HG02970 (cell line): ENCODE measurements around the gene APOBEC3B.
"Not testable (repeated sequence)": the region's sequence is repeated elsewhere in the genome, so short reads cannot be mapped to it uniquely, and the experiment has no call there.

ENCODE experiments used
- ATAC-seq: cut with Tn5 transposase; IDR thresholded peaks from one replicate; pipeline ENCODE4 v1.9.1; 2021; ENCODE audit warnings: mild to moderate bottlenecking, moderate library complexity, moderate number of reproducible peaks; ENCODE audit not compliant: unreplicated experiment, low FRiP score

Gene APOBEC3B

GRCh38 chr22:38950527-38951295 is 31.4 kb upstream of the APOBEC3B start:
- ATAC-seq = no peak

- ATAC-seq = no peak
Observed at GRCh38 chr22:38951734-38952133, 30.4 kb upstream of the APOBEC3B start.

- ATAC-seq = no peak
Observed at GRCh38 chr22:38952281-38952993, 29.7 kb upstream of the APOBEC3B start.

- no peak for ATAC-seq
Observed at GRCh38 chr22:38953091-38953490, 29.1 kb upstream of the APOBEC3B start.

GRCh38 chr22:38953577-38954413 is 28.4 kb upstream of the APOBEC3B start:
- peak; percentile 69 for ATAC-seq

GRCh38 chr22:38954414-38955043 is 27.6 kb upstream of the APOBEC3B start:
- no peak for ATAC-seq

- ATAC-seq = no peak
Observed at GRCh38 chr22:38955250-38955905, 26.8 kb upstream of the APOBEC3B start.

GRCh38 chr22:38955926-38956325 is 26.2 kb upstream of the APOBEC3B start:
- ATAC-seq = no peak

GRCh38 chr22:38956551-38956950 is 25.6 kb upstream of the APOBEC3B start:
- no peak for ATAC-seq

- no peak for ATAC-seq
Observed at GRCh38 chr22:38957046-38957770, 24.9 kb upstream of the APOBEC3B start, which contains the start of gene APOBEC3A. APOBEC3A (plus strand) TSS chr22:38957609; CDS start chr22:38957692, 83 bp downstream.

- ATAC-seq = no peak
Observed at GRCh38 chr22:38957808-38958650, 24.1 kb upstream of the APOBEC3B start.

- ATAC-seq = not testable (repeated sequence)
Observed at GRCh38 chr22:38958651-38958943, 23.6 kb upstream of the APOBEC3B start.

GRCh38 chr22:38959590-38959989 is 22.6 kb upstream of the APOBEC3B start:
- no peak for ATAC-seq

GRCh38 chr22:38960673-38961072 is 21.5 kb upstream of the APOBEC3B start:
- not testable (repeated sequence) for ATAC-seq

GRCh38 chr22:38963291-38963738 is 18.8 kb upstream of the APOBEC3B start:
- not testable (repeated sequence) for ATAC-seq

GRCh38 chr22:38963872-38964271 is 18.3 kb upstream of the APOBEC3B start:
- ATAC-seq = no peak

GRCh38 chr22:38964306-38964705 is 17.8 kb upstream of the APOBEC3B start:
- ATAC-seq = no peak

- ATAC-seq = no peak
Observed at GRCh38 chr22:38964989-38965388, 17.2 kb upstream of the APOBEC3B start.
